H1 (cell line): ENCODE results near the gene NCK2. TPM values are rescaled to one million over a fixed set of nuclear protein-coding genes. Genes with fewer than 3 reads are reported as not detected.

Source experiments
- CTCF ChIA-PET: fragments of 300-600 bp; sonication (Branson Sonifier 250); formaldehyde crosslinking; loops from one replicate; lab custom pipeline; 2021; ENCODE audit not compliant: partially characterized antibody; lab: Charles Lee
- POLR2A ChIA-PET: fragments of 300-600 bp; sonication (Branson Sonifier 250); formaldehyde crosslinking; loops from one replicate; lab custom pipeline; 2021; ENCODE audit warnings: inconsistent platforms; ENCODE audit not compliant: partially characterized antibody; lab: Charles Lee
- DNase-seq, 2 experiments: peaks; one replicate each; pipeline versions ENCODE4 v3.0.0 to v3.0.0-alpha.2; 2010 to 2022; ENCODE audit warnings: low spot score in 2 of 2, low read depth in 1 of 2, mixed read lengths in 1 of 2
- FAIRE-seq: peaks from 2 replicates; lab custom pipeline; 2011; peaks lifted over from hg19 to GRCh38; lab: Jason Lieb, UNC
- H2AFZ ChIP-seq: 2 replicates; pipeline ENCODE4 v1.8.1; 2012; ENCODE audit warnings: low read length, inconsistent platforms
- H2AK5ac ChIP-seq: 2 replicates; pipeline ENCODE4 v1.6.1; 2013; ENCODE audit warnings: low read depth, low read length
- H2BK120ac ChIP-seq: replicated peaks from 2 replicates; pipeline ENCODE3; 2013; ENCODE audit warnings: low read depth, low read length, inconsistent platforms
- H2BK12ac ChIP-seq: 2 replicates; pipeline ENCODE4 v1.6.1; 2013; ENCODE audit warnings: low read depth, low read length
- H2BK15ac ChIP-seq: 2 replicates; pipeline ENCODE4 v1.6.1; 2013; ENCODE audit warnings: low read length
- H2BK20ac ChIP-seq: 2 replicates; pipeline ENCODE4 v1.6.1; 2013; ENCODE audit warnings: low read length
- H2BK5ac ChIP-seq: 2 replicates; pipeline ENCODE4 v1.6.1; 2013; ENCODE audit warnings: low read depth, low read length
- H3K14ac ChIP-seq: 2 replicates; pipeline ENCODE4 v1.6.1; 2013; ENCODE audit warnings: inconsistent platforms; ENCODE audit not compliant: insufficient read length
- H3K18ac ChIP-seq: 2 replicates; pipeline ENCODE4 v1.6.1; 2013; ENCODE audit warnings: low read length; ENCODE audit errors: extremely low read depth
- H3K23ac ChIP-seq: 2 replicates; pipeline ENCODE4 v1.6.1; 2013; ENCODE audit warnings: inconsistent platforms; ENCODE audit not compliant: insufficient read length
- H3K23me2 ChIP-seq: 2 replicates; pipeline ENCODE4 v1.6.1; 2013; ENCODE audit warnings: low read depth, low read length
- H3K27ac ChIP-seq: 2 replicates; pipeline ENCODE4 v1.6.1; 2011; ENCODE audit warnings: low read depth, low read length, inconsistent platforms
- H3K27me3 ChIP-seq, 4 experiments: replicated peaks in 1 of 4; 1 replicate in 1 of 4; 2 replicates in 3 of 4; pipeline versions ENCODE4 v1.6.1 to v1.8.1; 2011 to 2013; ENCODE audit warnings: low read length in 3 of 4, mild to moderate bottlenecking in 3 of 4, inconsistent platforms in 2 of 4, mixed read lengths in 2 of 4, moderate library complexity in 1 of 4; ENCODE audit not compliant: control insufficient read depth in 3 of 4, insufficient read depth in 3 of 4; ENCODE audit errors: extremely low read depth in 1 of 4
- H3K36me3 ChIP-seq, 4 experiments: 2 replicates each; pipeline versions ENCODE4 v1.6.1 to v1.8.1; 2011 to 2013; ENCODE audit warnings: mild to moderate bottlenecking in 4 of 4, low read length in 3 of 4, moderate library complexity in 2 of 4, control low read depth in 1 of 4, inconsistent platforms in 1 of 4; ENCODE audit not compliant: insufficient read depth in 4 of 4, control insufficient read depth in 2 of 4
- H3K4ac ChIP-seq: replicated peaks from 2 replicates; pipeline ENCODE3; 2013; ENCODE audit warnings: low read length, low read depth, mixed read lengths, inconsistent platforms; ENCODE audit not compliant: insufficient read length
- H3K4me1 ChIP-seq, 4 experiments: replicated peaks in 1 of 4; 1 replicate in 1 of 4; 2 replicates in 3 of 4; pipeline versions ENCODE4 v1.6.1 to v1.8.1; 2011 to 2013; ENCODE audit warnings: low read length in 3 of 4, inconsistent platforms in 2 of 4, mixed read lengths in 1 of 4; ENCODE audit not compliant: insufficient read depth in 4 of 4, control insufficient read depth in 3 of 4
- H3K4me2 ChIP-seq, 2 experiments: 2 replicates each; pipeline versions ENCODE4 v1.6.1 to v1.8.1; 2011 to 2013; ENCODE audit warnings: low read depth in 2 of 2, low read length in 2 of 2, control low read depth in 1 of 2, inconsistent platforms in 1 of 2, mild to moderate bottlenecking in 1 of 2; ENCODE audit not compliant: insufficient read depth in 1 of 2
- H3K4me3 ChIP-seq, 4 experiments: fragments of 200-600, 300-600 bp in 1 of 4; sonication (generic), shearing (Covaris generic), sonication (Bioruptor Twin) in 1 of 4; 2 replicates each; pipeline versions ENCODE4 v1.5.1 to v1.8.1; 2011 to 2016; ENCODE audit warnings: low read length in 4 of 4, low read depth in 3 of 4, control low read depth in 2 of 4, inconsistent platforms in 2 of 4, mild to moderate bottlenecking in 2 of 4, mixed read lengths in 1 of 4, moderate library complexity in 1 of 4; ENCODE audit not compliant: insufficient read depth in 2 of 4; ENCODE audit errors: extremely low read depth in 1 of 4
- H3K56ac ChIP-seq: replicated peaks from 2 replicates; pipeline ENCODE3; 2013; ENCODE audit warnings: low read depth, mild to moderate bottlenecking, mixed read lengths, low read length, inconsistent platforms; ENCODE audit not compliant: insufficient read length
- H3K79me1 ChIP-seq: 2 replicates; pipeline ENCODE4 v1.6.1; 2013; ENCODE audit warnings: low read depth, low read length, control low read depth
- H3K79me2 ChIP-seq, 2 experiments: 2 replicates each; pipeline versions ENCODE4 v1.6.1 to v1.8.1; 2012 to 2013; ENCODE audit warnings: low read length in 2 of 2, mild to moderate bottlenecking in 2 of 2, inconsistent platforms in 1 of 2; ENCODE audit not compliant: insufficient read depth in 2 of 2, control insufficient read depth in 1 of 2
- H3K9ac ChIP-seq, 4 experiments: replicated peaks in 1 of 4; 1 replicate in 1 of 4; 2 replicates in 3 of 4; pipeline versions ENCODE4 v1.6.1 to v1.8.1; 2011 to 2013; ENCODE audit warnings: low read depth in 3 of 4, low read length in 3 of 4, control low read depth in 2 of 4, mild to moderate bottlenecking in 2 of 4, moderate library complexity in 2 of 4, inconsistent platforms in 1 of 4; ENCODE audit errors: extremely low read depth in 1 of 4
- H3K9me3 ChIP-seq, 2 experiments: 2 replicates each; pipeline versions ENCODE4 v1.6.1 to v1.8.1; 2012 to 2013; ENCODE audit warnings: mild to moderate bottlenecking in 2 of 2, moderate library complexity in 2 of 2, control low read depth in 1 of 2, inconsistent platforms in 1 of 2, low read depth in 1 of 2, low read length in 1 of 2, mixed read lengths in 1 of 2; ENCODE audit not compliant: insufficient read depth in 2 of 2
- H4K20me1 ChIP-seq, 2 experiments: replicated peaks in 1 of 2; 2 replicates each; pipeline versions ENCODE3 to v1.8.1; 2011 to 2013; ENCODE audit warnings: inconsistent platforms in 2 of 2, low read length in 2 of 2, mild to moderate bottlenecking in 1 of 2; ENCODE audit not compliant: insufficient read depth in 2 of 2, control insufficient read depth in 1 of 2
- H4K5ac ChIP-seq: 2 replicates; pipeline ENCODE4 v1.6.1; 2013; ENCODE audit warnings: low read length, low read depth, mixed read lengths, inconsistent platforms; ENCODE audit not compliant: insufficient read length
- H4K8ac ChIP-seq: 2 replicates; pipeline ENCODE4 v1.8.0; 2013; ENCODE audit warnings: mild to moderate bottlenecking, moderate library complexity, low read length, inconsistent platforms; ENCODE audit not compliant: insufficient read depth; ENCODE audit errors: extremely low read depth
- H4K91ac ChIP-seq: replicated peaks from 2 replicates; pipeline ENCODE3; 2013; ENCODE audit warnings: low read length, mixed read lengths, inconsistent platforms; ENCODE audit not compliant: insufficient read length
- NRF1 ChIP-seq: IDR thresholded peaks from 2 replicates; pipeline ENCODE4 v1.6.1; 2011; ENCODE audit warnings: mild to moderate bottlenecking, low read depth, low read length, improper control_type of control experiment
- PHF8 ChIP-seq: fragments of 200-600 bp; sonication (generic); conservative IDR thresholded peaks from 2 replicates; pipeline ENCODE4 v1.7.1; 2012; ENCODE audit warnings: low read depth, mild to moderate bottlenecking, inconsistent platforms, low read length, moderate library complexity
- SIN3A ChIP-seq, 2 experiments: IDR thresholded peaks in 1 of 2; conservative IDR thresholded peaks in 1 of 2; 2 replicates each; pipeline ENCODE4 v1.6.1; 2011 to 2012; ENCODE audit warnings: low read length in 2 of 2, improper control_type of control experiment in 1 of 2, low read depth in 1 of 2, mild to moderate bottlenecking in 1 of 2
- SIX5 ChIP-seq: IDR thresholded peaks from 2 replicates; pipeline ENCODE4 v1.6.1; 2011; ENCODE audit warnings: mild to moderate bottlenecking, low read depth, low read length
- SRF ChIP-seq: IDR thresholded peaks from 2 replicates; pipeline ENCODE4 v1.6.1; 2011; ENCODE audit warnings: mild to moderate bottlenecking, low read depth, low read length, moderate library complexity
- TAF1 ChIP-seq: IDR thresholded peaks from 2 replicates; pipeline ENCODE4 v1.6.1; 2011; ENCODE audit warnings: mild to moderate bottlenecking, low read depth, low read length
- WGBS, 2 experiments: shearing (Covaris generic) in 1 of 2; methylation state at CpG; one replicate each; pipeline versions ENCODE4 v1.1.6 to v1.1.7; 2013 to 2015; ENCODE audit warnings: low lambda C conversion rate in 2 of 2, mixed read lengths in 2 of 2, inconsistent platforms in 1 of 2, low coverage in 1 of 2, missing lambda C conversion rate in 1 of 2; ENCODE audit not compliant: insufficient replicate concordance in 2 of 2, insufficient coverage in 1 of 2, insufficient read length in 1 of 2; ENCODE audit errors: extremely low coverage in 1 of 2, missing lambda C conversion rate in 1 of 2; 5-methylcytosine and 5-hydroxymethylcytosine counted together
- polyA plus RNA-seq, 7 experiments: library from polyadenylated mRNA; depleted of rRNA in 3 of 7; stranded (reverse) in 5 of 7; unstranded in 2 of 7; fragments of >200 nt in 5 of 7; fragments of 200-250 nt in 2 of 7; gene quantifications; 1 replicate in 5 of 7; 2 replicates in 1 of 7; 4 replicates in 1 of 7; pipeline versions ENCODE4 v1.2.1 to v1.2.3, GENCODE V29; 2011 to 2013; ENCODE audit warnings: missing spikeins in 2 of 7, mixed read lengths in 2 of 7
- total RNA-seq: library from RNA; stranded (reverse); fragmentation: NEBNext Ultra II Directional; extraction: Animal tissue kit (Norgen Biotek cat#: 25700); gene quantifications from 2 replicates; pipeline ENCODE4 v1.2.1, GENCODE V29; 2021
- TF ChIP-seq, protein P1 (sequence below): IDR thresholded peaks from 2 replicates; pipeline ENCODE4 v1.6.1; 2011; ENCODE audit warnings: low read depth, mild to moderate bottlenecking, low read length; ENCODE audit not compliant: insufficient read depth

Gene NCK2
- total and polyA plus RNA-seq, 2 of the 8 experiments (the other 6 are each of a cell fraction or from before 2014, with no cell fraction given) = 30.3 to 65.7 TPM

DNA sequence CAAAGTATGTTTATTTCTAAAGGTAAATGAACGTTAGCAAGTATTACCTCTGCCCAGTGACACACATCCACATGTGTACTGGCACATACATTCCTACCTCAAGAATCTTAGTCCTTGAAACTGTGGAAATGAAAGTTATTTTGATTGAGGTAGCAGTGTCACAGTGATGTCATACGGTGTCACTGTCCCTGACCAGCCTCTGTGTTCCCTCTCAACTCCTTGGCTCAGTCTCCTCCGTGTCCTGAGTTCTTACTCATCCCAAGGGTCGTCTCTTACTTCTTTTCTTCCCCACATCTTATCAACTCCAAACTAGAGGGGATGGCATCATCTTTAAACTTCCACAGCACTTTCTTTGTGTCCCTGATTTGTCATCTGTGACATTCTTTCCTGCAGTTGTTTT, 3.3 kb downstream of the NCK2 start:
- Histone ChIP-seq H3K27me3 (no peaks in the 10 kb centered on the region; a peak in 2 of 7 replicates), H3K27ac (no peak overlapping the region), H3K4ac (no peak overlapping the region), H3K23me2 (peaks cover 7% of the 10 kb centered on the region; the same call in 1 of the 2 replicates), H4K8ac (no peak overlapping the region), H2AFZ (no peak overlapping the region), H3K36me3 (peaks cover 0 to 4% (median 0%) of the 10 kb centered on the region in 4 experiments; a peak in 1 of 8 replicates), H3K56ac (no peak overlapping the region), H4K20me1 (peaks cover 21 to 31% of the 10 kb centered on the region in 2 experiments), H3K9ac (peak overlapping the region in 1 of 4 experiments; percentile 7; a peak in 1 of 7 replicates), H3K4me1 (peaks cover 0 to 14% (median 8%) of the 10 kb centered on the region in 4 experiments; a peak in 5 of 7 replicates), H2BK120ac (no peak overlapping the region), H2BK15ac (no peak overlapping the region), H3K4me3 (no peak overlapping the region), H2BK12ac (no peak overlapping the region), H3K79me2 (peaks cover 19 to 77% of the 10 kb centered on the region in 2 experiments), H3K23ac (no peak overlapping the region), H3K9me3 (no peaks in the 10 kb centered on the region), H3K4me2 (no peak overlapping the region), H2BK5ac (no peak overlapping the region), H3K18ac (no peak overlapping the region), H3K14ac (no peak overlapping the region), H4K91ac (no peak overlapping the region), H2BK20ac (no peak overlapping the region), H4K5ac (no peak overlapping the region), H2AK5ac (no peak overlapping the region), H3K79me1 (peaks cover 12% of the 10 kb centered on the region)
- ChIA-PET POLR2A (no interaction called here), CTCF (interaction anchor here (0.7 to 2.0 kb wide), 5 partner anchors 14 to 315 kb away, joined by 4 to 5 read pairs (median 4); no protein-coding TSS in a partner anchor)
- FAIRE-seq = no peak
- DNase-seq = no peak
- 91% methylated on average over 4 of the region's 4 CpGs; no CpG with 5 or more reads in 1 of the 2 experiments for WGBS, 2 experiments
- no peak for TF ChIP-seq SRF
- TF ChIP-seq SIN3A (conservative IDR thresholded peaks at IDR 0.05 in 1 of 2, IDR thresholded peaks at IDR 0.05 in 1 of 2; ENCODE audit: low read depth in 1 of 2, low read length in 2 of 2) = no peak
- no peak for TF ChIP-seq NRF1
- no peak for TF ChIP-seq PHF8
- no peak for TF ChIP-seq SIX5
- no peak for TF ChIP-seq TAF1
- TF ChIP-seq, protein P1, sequence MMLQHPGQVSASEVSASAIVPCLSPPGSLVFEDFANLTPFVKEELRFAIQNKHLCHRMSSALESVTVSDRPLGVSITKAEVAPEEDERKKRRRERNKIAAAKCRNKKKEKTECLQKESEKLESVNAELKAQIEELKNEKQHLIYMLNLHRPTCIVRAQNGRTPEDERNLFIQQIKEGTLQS = no peak
